Posterior cingulate gyrus (tissue), 11 donors: Measurements from ENCODE around the gene PARVA.

Experiments used
- DNase-seq, 10 donors: peaks; one replicate each; pipeline versions ENCODE4 v3.0.0 to v3.0.0-alpha.2; 2020 to 2021; ENCODE audit warnings: mixed read lengths in 3 of 10
- intact Hi-C: fragments of 100-400 bp; cut with DNase I; formaldehyde crosslinking; loops from one replicate; pipeline ENCODE4 v1.15.1; 2023

Gene PARVA

GRCh38 chr11:12453243-12453642 is 75.9 kb downstream of the PARVA start:
- intact Hi-C loops, result no loop called here
- DNase-seq, result no peak

- intact Hi-C loops, result no loop called here
- DNase-seq, result no peak
Observed at GRCh38 chr11:12454782-12455181, 77.4 kb downstream of the PARVA start.

DNA sequence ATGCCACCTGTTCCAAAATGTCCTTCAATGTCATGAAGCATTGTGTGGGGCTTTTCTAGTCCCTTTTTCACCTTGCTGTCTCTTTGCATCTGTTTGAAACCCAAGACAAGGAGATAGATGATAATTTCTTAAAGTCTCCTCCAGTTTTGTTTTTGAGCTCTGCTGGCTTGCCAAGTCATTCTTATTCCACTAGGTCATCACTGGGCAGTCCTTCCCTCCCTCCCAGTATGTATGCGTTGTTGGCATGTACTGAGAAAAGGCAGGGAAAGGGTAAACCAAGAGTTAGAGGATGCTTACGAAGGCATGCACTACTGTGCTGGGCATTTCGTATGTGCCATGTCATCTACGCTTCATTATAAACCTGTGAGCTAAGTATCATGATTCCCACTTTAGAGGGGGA is 78.6 kb downstream of the PARVA start:
- intact Hi-C loops, result no loop called here
- no peak for DNase-seq

GRCh38 chr11:12456651-12457579 is 79.5 kb downstream of the PARVA start:
- no peak for DNase-seq
- intact Hi-C loops, result no loop called here

- no peak for DNase-seq
- intact Hi-C loops, result no loop called here
Observed at GRCh38 chr11:12458042-12458441, 80.7 kb downstream of the PARVA start.

GRCh38 chr11:12459374-12459773 is 82.0 kb downstream of the PARVA start:
- DNase-seq, result no peak
- intact Hi-C loops, result no loop called here

DNA sequence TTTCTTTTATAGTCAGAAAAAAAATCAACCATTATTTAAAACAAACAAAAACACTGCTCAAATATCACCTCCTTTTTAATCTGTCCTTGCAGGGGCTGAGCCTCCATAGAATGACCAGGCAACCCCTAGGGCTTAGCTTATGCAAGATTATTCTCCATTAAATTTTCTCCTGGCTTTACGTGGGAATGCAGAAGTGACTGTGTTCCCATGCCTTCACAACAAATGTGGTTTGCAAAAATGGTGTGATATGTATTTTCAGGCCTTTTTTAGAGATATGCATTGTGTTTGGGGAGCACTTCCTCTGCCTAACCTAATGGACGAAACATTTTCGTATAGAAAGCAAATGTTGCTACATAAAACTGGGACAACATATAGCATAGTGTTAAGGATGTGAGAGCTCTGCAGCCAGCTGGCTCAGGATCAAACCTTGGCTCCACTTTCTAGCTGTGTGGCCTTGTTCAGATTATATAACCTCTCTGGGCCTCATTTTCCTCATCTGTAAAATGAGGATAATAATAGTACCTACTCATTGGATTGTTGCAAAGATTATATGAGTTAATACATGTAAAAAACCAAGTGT is 82.6 kb downstream of the PARVA start:
- intact Hi-C loops, result no loop called here
- DNase-seq, result peak in 5 of 10 donors; percentile 15 to 69 (median 23)

DNA sequence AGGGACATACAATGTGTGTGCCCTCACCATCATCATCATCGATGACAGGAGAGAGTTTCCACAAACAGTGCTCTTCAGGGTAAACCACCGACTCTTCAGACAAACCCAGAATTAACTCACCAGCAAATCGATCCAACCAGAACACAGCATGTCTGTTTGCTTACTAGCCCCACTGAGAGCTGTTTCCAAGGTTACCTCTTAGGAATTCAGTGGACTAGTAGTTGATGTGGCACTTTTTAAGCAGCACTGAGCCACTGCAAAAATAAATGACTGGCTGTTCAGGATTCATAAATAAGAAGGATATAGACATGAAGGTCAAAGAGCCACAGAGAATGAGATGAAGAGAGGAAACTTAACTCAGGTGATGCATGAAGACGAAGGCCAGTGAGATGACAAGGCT is 83.1 kb downstream of the PARVA start:
- intact Hi-C loops, result no loop called here

DNA sequence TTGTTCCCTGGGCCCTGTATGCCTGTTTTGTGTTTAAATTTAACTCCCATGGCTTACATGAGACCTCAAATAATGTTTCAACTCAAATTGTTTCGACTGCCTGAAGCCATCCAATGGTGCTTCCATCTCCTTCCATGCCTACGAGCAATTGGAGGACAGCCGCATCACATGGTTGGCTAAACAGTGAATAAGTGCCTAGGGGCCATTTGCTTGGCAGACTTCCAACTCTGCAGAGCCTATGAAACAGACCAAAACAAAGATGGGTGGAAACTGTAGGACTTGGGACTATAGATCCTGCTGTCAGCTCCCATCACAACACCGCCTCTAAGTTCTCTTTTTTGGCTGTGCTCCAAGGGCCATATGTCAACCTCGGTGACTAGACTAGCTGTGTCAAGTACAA is 84.1 kb downstream of the PARVA start:
- DNase-seq, result no peak
- intact Hi-C loops, result no loop called here

More for the DNA sequence above, 83.1 kb downstream of the PARVA start:
- DNase-seq, result no peak

DNA sequence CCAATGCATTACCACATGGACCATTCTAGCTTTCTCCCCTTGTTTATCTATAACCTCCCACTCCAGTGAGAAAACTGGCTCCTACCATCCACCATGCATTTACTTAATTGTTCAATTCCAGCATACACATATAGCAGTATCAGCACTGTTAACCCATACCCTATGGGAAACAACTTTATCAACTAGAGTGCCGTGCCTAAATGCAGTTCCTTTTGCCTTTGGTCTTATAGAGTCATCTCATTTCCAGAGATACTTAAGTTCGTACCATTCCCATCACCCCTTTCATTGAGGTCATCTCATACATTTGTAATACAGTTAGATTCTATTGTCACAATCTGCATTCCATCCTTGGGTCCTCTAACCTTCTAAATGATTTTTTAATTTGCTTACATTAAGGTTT is 86.9 kb downstream of the PARVA start:
- DNase-seq, result no peak
- intact Hi-C loops, result no loop called here

- intact Hi-C loops, result no loop called here
- DNase-seq, result no peak
Observed at GRCh38 chr11:12465332-12465731, 88.0 kb downstream of the PARVA start.

DNA sequence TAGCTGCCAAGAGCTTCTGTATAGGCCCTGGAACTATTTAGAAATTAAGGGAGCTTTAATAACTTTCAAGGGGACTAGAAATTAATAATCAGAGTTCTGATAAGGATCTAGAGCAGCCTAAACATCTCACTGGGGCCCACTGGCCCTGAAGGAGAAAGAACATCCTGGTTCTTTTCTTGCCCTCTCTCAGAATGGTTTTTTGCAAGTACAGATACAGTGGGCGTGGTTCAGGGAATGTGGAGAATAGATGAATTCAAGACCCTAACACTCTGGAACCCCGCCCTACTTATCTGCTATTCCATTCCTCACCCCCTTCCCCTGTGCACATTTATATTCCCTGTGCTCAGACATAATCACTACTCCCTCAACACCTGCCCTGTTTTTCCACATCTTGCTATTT is 90.2 kb downstream of the PARVA start:
- DNase-seq, result no peak
- intact Hi-C loops, result no loop called here

GRCh38 chr11:12469451-12469850 is 92.1 kb downstream of the PARVA start:
- DNase-seq, result no peak
- intact Hi-C loops, result no loop called here

DNA sequence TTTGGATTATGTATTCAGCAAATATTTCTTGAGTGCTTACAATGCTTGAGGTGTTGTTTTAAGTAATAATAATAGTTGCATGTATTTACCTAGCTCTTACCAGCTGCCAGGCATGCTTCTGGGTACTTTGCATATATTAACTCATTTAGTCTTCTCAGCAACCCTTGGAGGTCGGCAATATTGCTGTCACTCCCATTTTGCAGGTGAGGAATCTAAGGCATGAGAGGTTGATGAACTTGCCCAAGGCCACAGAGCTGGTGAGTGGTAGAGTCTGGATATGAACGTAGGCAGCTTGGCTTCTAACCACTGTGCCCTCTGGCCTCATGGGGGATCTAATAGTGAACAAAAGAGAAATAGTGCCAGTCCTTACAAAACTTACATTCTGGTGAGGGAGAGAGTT is 92.9 kb downstream of the PARVA start:
- DNase-seq, result no peak
- intact Hi-C loops, result no loop called here

- intact Hi-C loops, result no loop called here
- no peak for DNase-seq
Observed at GRCh38 chr11:12472401-12473005, 95.1 kb downstream of the PARVA start.

- intact Hi-C loops, result no loop called here
- DNase-seq, result no peak
Observed at GRCh38 chr11:12473381-12473780, 96.0 kb downstream of the PARVA start.

- intact Hi-C loops, result no loop called here
- DNase-seq, result no peak
Observed at GRCh38 chr11:12474871-12475270, 97.5 kb downstream of the PARVA start.

DNA sequence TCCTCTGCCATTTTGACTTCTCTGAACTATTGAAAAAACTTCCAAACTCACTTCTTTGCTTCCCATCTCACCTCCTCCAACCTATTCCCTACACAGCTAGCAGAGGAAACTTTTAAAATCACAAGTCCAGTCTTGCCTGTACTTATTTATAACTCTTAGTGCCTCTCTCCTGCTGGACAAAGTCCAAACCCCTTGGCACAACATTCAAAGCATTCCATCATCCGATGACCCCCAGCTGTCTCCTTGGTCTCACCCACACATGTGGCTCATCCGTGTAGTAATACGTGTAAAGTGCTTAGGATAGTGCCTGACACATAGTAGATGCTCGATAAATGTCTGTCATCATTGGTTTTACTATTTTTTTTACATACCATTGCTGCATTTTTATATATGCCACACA is 101.4 kb downstream of the PARVA start:
- DNase-seq, result no peak
- intact Hi-C loops, result no loop called here

- intact Hi-C loops, result no loop called here
- DNase-seq, result no peak
Observed at GRCh38 chr11:12480401-12480800, 103.0 kb downstream of the PARVA start.

DNA sequence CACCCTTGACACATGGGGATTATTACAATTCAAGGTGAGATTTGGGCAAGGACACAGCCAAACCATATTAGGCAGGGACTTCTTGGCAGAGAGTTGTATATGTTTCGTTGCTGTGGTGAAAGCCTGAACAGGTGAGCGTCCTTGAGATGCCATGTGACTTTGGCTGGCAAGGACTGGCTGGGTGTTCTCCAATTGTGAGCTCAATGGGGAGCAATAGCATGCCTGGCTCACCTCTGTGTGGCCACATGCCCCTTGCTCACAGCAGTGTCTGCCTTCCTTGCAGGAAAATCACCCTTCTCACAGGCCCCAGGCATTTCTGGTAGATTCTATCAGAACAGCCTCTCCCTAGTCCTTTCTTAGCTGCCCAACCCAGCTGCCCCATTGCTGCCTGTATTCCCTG is 105.5 kb downstream of the PARVA start:
- intact Hi-C loops, result no loop called here
- DNase-seq, result no peak

- intact Hi-C loops, result no loop called here
- no peak for DNase-seq
Observed at GRCh38 chr11:12483604-12484003, 106.2 kb downstream of the PARVA start.

DNA sequence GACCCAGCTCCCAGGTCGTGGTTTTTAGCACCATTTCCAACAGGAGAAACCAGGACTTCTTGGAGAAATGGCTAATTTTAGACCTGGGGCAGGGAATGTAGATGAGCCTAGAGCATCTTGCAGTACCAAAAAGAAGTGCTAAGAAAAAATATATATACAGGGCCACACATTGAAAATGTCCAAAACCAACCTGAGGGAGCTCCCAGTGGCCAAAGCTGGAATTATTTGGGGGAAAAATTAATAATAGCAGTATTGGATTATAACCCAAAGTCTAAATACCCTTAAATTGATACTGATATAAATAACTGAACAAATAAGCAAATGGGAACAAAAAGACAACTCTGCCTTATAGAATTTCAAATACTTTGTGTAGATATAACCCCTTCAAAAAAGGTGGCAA is 108.0 kb downstream of the PARVA start:
- DNase-seq, result no peak
- intact Hi-C loops, result no loop called here
